ENCODE measurements around the gene RUNX2.

The RUNX2 gene

DNA sequence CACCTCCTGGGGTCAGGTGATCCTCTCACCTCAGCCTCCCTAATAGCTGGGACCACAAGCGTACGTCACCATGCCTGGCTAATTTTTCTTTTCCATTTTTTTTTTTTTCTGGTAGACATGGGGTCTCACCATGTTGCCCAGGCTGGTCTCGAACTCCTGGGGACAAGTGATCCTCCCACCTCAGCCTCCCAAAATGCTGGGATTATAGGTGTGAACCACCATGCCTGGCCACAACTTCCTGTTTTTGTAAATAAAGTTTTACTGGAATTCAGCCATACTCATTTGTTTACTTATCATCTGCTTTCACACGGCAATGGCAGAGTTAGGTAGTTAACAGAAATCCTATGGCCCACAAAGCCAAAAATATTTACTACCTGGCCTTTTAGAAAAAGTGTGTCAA lies 7.8 kb upstream of the RUNX2 start:
- Mint-ChIP-seq H3K4me3 (no peak overlapping the region), H3K9me3 (peaks cover 9% of the 10 kb centered on the region), H3K27me3 (ENCODE audit: low read depth) (no peaks in the 10 kb centered on the region), H3K4me1 (ENCODE audit: low read depth) (peaks cover 18% of the 10 kb centered on the region), H3K36me3 (ENCODE audit: low read depth) (peaks cover 2% of the 10 kb centered on the region), H3K27ac (no peak overlapping the region)

GRCh38 chr6:45323656-45324224 lies 4.4 kb upstream of the RUNX2 start:
- H3K36me3 Mint-ChIP-seq (ENCODE audit: low read depth), result peaks cover 2% of the 10 kb centered on the region
- peaks cover 31% of the 10 kb centered on the region for H3K4me1 Mint-ChIP-seq (ENCODE audit: low read depth)
- H3K4me3 Mint-ChIP-seq, result no peak overlapping the region
- H3K9me3 Mint-ChIP-seq, result no peaks in the 10 kb centered on the region
- H3K27ac Mint-ChIP-seq, result no peak overlapping the region
- no peaks in the 10 kb centered on the region for H3K27me3 Mint-ChIP-seq (ENCODE audit: low read depth)

- H3K4me3 Mint-ChIP-seq, result no peak overlapping the region
- H3K27me3 Mint-ChIP-seq (ENCODE audit: low read depth), result no peaks in the 10 kb centered on the region
- H3K36me3 Mint-ChIP-seq (ENCODE audit: low read depth), result peaks cover 2% of the 10 kb centered on the region
- H3K4me1 Mint-ChIP-seq (ENCODE audit: low read depth), result peaks cover 35% of the 10 kb centered on the region
- H3K9me3 Mint-ChIP-seq, result no peaks in the 10 kb centered on the region
- H3K27ac Mint-ChIP-seq, result no peak overlapping the region
Observed at GRCh38 chr6:45326698-45327417, 1.3 kb upstream of the RUNX2 start.

DNA sequence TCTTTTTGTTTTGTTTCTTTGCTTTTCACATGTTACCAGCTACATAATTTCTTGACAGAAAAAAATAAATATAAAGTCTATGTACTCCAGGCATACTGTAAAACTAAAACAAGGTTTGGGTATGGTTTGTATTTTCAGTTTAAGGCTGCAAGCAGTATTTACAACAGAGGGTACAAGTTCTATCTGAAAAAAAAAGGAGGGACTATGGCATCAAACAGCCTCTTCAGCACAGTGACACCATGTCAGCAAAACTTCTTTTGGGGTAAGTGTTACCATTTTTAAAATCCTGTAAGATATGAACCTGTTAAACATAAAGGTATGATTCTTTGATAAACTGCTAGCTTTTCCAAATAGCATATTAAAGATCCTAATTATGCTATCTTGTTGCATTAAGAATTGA lies 393 bp downstream of the RUNX2 start:
- peaks cover 2% of the 10 kb centered on the region for H3K36me3 Mint-ChIP-seq (ENCODE audit: low read depth)
- H3K9me3 Mint-ChIP-seq, result no peaks in the 10 kb centered on the region
- peaks cover 3% of the 10 kb centered on the region for H3K27me3 Mint-ChIP-seq (ENCODE audit: low read depth)
- peak overlapping the region; percentile 16 for H3K4me3 Mint-ChIP-seq
- peaks cover 26% of the 10 kb centered on the region for H3K4me1 Mint-ChIP-seq (ENCODE audit: low read depth)
- H3K27ac Mint-ChIP-seq, result no peak overlapping the region

GRCh38 chr6:45344900-45345299 lies 16.8 kb downstream of the RUNX2 start:
- Mint-ChIP-seq H3K4me3 (no peak overlapping the region), H3K9me3 (no peaks in the 10 kb centered on the region), H3K27ac (no peak overlapping the region), H3K4me1 (ENCODE audit: low read depth) (no peaks in the 10 kb centered on the region), H3K27me3 (ENCODE audit: low read depth) (no peaks in the 10 kb centered on the region), H3K36me3 (ENCODE audit: low read depth) (peaks cover 4% of the 10 kb centered on the region)

DNA sequence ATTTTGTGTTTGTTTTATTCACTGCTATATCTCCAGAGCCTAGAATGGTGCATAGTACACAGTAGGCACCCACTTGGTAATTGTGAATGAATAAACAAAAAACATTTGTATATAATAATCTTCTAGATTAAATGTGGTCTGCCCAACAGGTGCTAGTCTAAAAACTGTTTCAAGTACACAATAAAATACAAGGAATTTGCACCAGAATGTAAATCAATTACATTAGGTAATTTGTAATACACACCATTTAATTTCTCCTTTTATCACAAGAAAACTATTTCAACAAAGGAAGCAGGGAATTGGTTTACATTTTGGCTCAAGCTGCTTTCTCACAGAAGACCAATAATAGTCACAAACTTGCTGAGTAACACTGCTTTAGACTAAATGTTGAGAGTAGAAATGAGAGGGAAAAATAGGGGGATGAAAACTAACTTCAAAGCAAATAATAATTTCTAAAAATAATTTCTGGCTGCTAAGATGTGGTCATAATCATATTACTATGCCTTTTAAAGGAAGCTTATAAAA lies 22.1 kb downstream of the RUNX2 start:
- no peak overlapping the region for H3K4me3 Mint-ChIP-seq
- peaks cover 4% of the 10 kb centered on the region for H3K36me3 Mint-ChIP-seq (ENCODE audit: low read depth)
- no peak overlapping the region for H3K27ac Mint-ChIP-seq
- H3K9me3 Mint-ChIP-seq, result no peaks in the 10 kb centered on the region
- no peaks in the 10 kb centered on the region for H3K27me3 Mint-ChIP-seq (ENCODE audit: low read depth)
- H3K4me1 Mint-ChIP-seq (ENCODE audit: low read depth), result peaks cover 3% of the 10 kb centered on the region

GRCh38 chr6:45351076-45351475 lies 22.9 kb downstream of the RUNX2 start:
- Mint-ChIP-seq H3K27ac (no peak overlapping the region), H3K4me3 (no peak overlapping the region)

GRCh38 chr6:45351667-45352066 lies 23.5 kb downstream of the RUNX2 start:
- no peak overlapping the region for H3K4me3 Mint-ChIP-seq
- H3K36me3 Mint-ChIP-seq (ENCODE audit: low read depth), result peaks cover 4% of the 10 kb centered on the region
- H3K9me3 Mint-ChIP-seq, result no peaks in the 10 kb centered on the region
- H3K4me1 Mint-ChIP-seq (ENCODE audit: low read depth), result peaks cover 3% of the 10 kb centered on the region
- no peaks in the 10 kb centered on the region for H3K27me3 Mint-ChIP-seq (ENCODE audit: low read depth)
- H3K27ac Mint-ChIP-seq, result no peak overlapping the region

More at GRCh38 chr6:45351076-45351475, 22.9 kb downstream of the RUNX2 start:
- Mint-ChIP-seq H3K27me3 (ENCODE audit: low read depth) (no peaks in the 10 kb centered on the region), H3K36me3 (ENCODE audit: low read depth) (peaks cover 4% of the 10 kb centered on the region), H3K9me3 (no peaks in the 10 kb centered on the region), H3K4me1 (ENCODE audit: low read depth) (peaks cover 3% of the 10 kb centered on the region)

GRCh38 chr6:45353654-45354053 lies 25.5 kb downstream of the RUNX2 start:
- Mint-ChIP-seq H3K27ac (no peak overlapping the region), H3K27me3 (ENCODE audit: low read depth) (no peaks in the 10 kb centered on the region), H3K4me1 (ENCODE audit: low read depth) (peaks cover 3% of the 10 kb centered on the region), H3K36me3 (ENCODE audit: low read depth) (peaks cover 4% of the 10 kb centered on the region), H3K4me3 (no peak overlapping the region), H3K9me3 (no peaks in the 10 kb centered on the region)

GRCh38 chr6:45364466-45364865 lies 36.3 kb downstream of the RUNX2 start:
- Mint-ChIP-seq H3K27me3 (ENCODE audit: low read depth) (no peaks in the 10 kb centered on the region), H3K4me1 (ENCODE audit: low read depth) (peaks cover 3% of the 10 kb centered on the region), H3K4me3 (no peak overlapping the region), H3K36me3 (ENCODE audit: low read depth) (peaks cover 6% of the 10 kb centered on the region), H3K9me3 (no peaks in the 10 kb centered on the region), H3K27ac (no peak overlapping the region)

- H3K27ac Mint-ChIP-seq, result no peak overlapping the region
- no peaks in the 10 kb centered on the region for H3K27me3 Mint-ChIP-seq (ENCODE audit: low read depth)
- no peaks in the 10 kb centered on the region for H3K9me3 Mint-ChIP-seq
- peaks cover 6% of the 10 kb centered on the region for H3K36me3 Mint-ChIP-seq (ENCODE audit: low read depth)
- H3K4me1 Mint-ChIP-seq (ENCODE audit: low read depth), result peaks cover 3% of the 10 kb centered on the region
- no peak overlapping the region for H3K4me3 Mint-ChIP-seq
Observed at GRCh38 chr6:45365036-45365435, 36.9 kb downstream of the RUNX2 start.

DNA sequence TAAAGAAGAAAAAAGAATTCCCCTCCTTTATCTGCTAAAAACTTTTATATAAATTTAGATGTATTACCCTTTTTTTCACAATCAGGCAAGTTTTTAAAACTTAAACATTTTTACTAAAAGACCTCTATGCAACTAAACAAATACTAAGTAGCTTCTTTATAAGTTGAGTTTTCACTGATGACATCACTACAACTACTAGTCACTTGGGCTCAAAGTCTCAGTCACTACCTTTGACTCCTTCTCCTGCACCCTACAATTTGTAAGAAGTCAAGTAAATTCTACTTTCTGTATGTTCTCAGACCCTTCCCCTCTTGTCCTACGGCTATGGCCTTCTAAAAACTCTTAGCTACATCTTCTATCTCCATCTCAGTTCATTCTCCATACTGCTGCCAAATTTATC lies 38.4 kb downstream of the RUNX2 start:
- H3K36me3 Mint-ChIP-seq (ENCODE audit: low read depth), result peaks cover 6% of the 10 kb centered on the region
- peaks cover 3% of the 10 kb centered on the region for H3K4me1 Mint-ChIP-seq (ENCODE audit: low read depth)
- no peak overlapping the region for H3K27ac Mint-ChIP-seq
- no peaks in the 10 kb centered on the region for H3K27me3 Mint-ChIP-seq (ENCODE audit: low read depth)
- H3K9me3 Mint-ChIP-seq, result no peaks in the 10 kb centered on the region
- H3K4me3 Mint-ChIP-seq, result no peak overlapping the region

- H3K27ac Mint-ChIP-seq, result no peak overlapping the region
- no peaks in the 10 kb centered on the region for H3K27me3 Mint-ChIP-seq (ENCODE audit: low read depth)
- no peaks in the 10 kb centered on the region for H3K9me3 Mint-ChIP-seq
- peaks cover 2% of the 10 kb centered on the region for H3K36me3 Mint-ChIP-seq (ENCODE audit: low read depth)
- H3K4me3 Mint-ChIP-seq, result no peak overlapping the region
- peaks cover 3% of the 10 kb centered on the region for H3K4me1 Mint-ChIP-seq (ENCODE audit: low read depth)
Observed at GRCh38 chr6:45367999-45368398, 39.9 kb downstream of the RUNX2 start.

- Mint-ChIP-seq H3K4me1 (ENCODE audit: low read depth) (no peaks in the 10 kb centered on the region), H3K4me3 (no peak overlapping the region), H3K27me3 (ENCODE audit: low read depth) (no peaks in the 10 kb centered on the region), H3K27ac (no peak overlapping the region), H3K36me3 (ENCODE audit: low read depth) (peaks cover 2% of the 10 kb centered on the region), H3K9me3 (no peaks in the 10 kb centered on the region)
Observed at GRCh38 chr6:45369870-45370269, 41.7 kb downstream of the RUNX2 start.

- Mint-ChIP-seq H3K27me3 (ENCODE audit: low read depth) (no peaks in the 10 kb centered on the region), H3K4me3 (no peak overlapping the region), H3K36me3 (ENCODE audit: low read depth) (peaks cover 2% of the 10 kb centered on the region), H3K9me3 (no peaks in the 10 kb centered on the region), H3K4me1 (ENCODE audit: low read depth) (peaks cover 10% of the 10 kb centered on the region), H3K27ac (no peak overlapping the region)
Observed at GRCh38 chr6:45371924-45372573, 43.9 kb downstream of the RUNX2 start.
